GM23248 (cell line): ENCODE measurements around the gene ORMDL3.

Source experiments
- EZH2 ChIP-seq: fragments of 200-600 bp; sonication (generic); IDR thresholded peaks from 2 replicates; pipeline ENCODE4 v1.6.1; 2018; ENCODE audit warnings: antibody characterized with exemption, mild to moderate bottlenecking; ENCODE audit not compliant: insufficient read depth, poor library complexity, severe bottlenecking
- EZH2phosphoT487 ChIP-seq: fragments of 200-600 bp; sonication (generic); IDR thresholded peaks from 2 replicates; pipeline ENCODE4 v1.6.1; 2018; ENCODE audit warnings: antibody characterized with exemption, moderate library complexity, mild to moderate bottlenecking, low read depth; ENCODE audit not compliant: insufficient read depth

- no peak for TF ChIP-seq EZH2
- TF ChIP-seq EZH2phosphoT487, result no peak
Measured at GRCh38 chr17:39950871-39951348, 23.5 kb upstream of the ORMDL3 start.
